CD4-positive, alpha-beta T cell treated with Interleukin-6 at 100 ng/mL for 8 hours (primary cell): ENCODE measurements around the gene CFAP299.
"Not testable (repeated sequence)": the region's sequence is repeated elsewhere in the genome, so short reads cannot be mapped to it uniquely, and the experiment has no call there.

Experiments
- DNase-seq: peaks from one replicate; pipeline ENCODE4 v3.0.0-alpha.2; 2020; ENCODE audit warnings: mixed read lengths, low spot score

CFAP299 gene

GRCh38 chr4:80726471-80726870, 390.9 kb downstream of the CFAP299 start:
- DNase-seq, result no peak

- DNase-seq, result no peak
These were observed 394.6 kb downstream of the CFAP299 start for GRCh38 chr4:80730158-80730557.

- DNase-seq, result no peak
These were observed 395.9 kb downstream of the CFAP299 start for GRCh38 chr4:80731436-80731835.

DNA sequence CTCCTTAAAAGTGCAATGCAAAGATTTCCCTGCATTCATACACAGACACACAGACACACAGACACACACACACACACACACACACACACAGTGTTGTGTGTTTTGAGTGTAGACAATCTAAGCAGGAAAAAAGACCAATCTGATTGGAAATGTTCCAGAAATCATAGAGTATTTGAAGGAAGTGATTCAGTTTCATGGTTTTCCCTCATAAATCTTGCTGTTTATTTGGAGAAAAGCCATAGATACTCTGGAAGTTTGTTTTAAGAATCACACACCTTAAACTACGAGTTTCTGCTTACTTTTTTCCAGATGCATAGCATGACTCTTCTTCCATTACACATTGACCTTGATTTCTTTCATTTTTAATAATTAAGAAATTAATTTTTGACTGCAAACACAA, 396.5 kb downstream of the CFAP299 start:
- no peak for DNase-seq

GRCh38 chr4:80740375-80740774, 404.8 kb downstream of the CFAP299 start:
- no peak for DNase-seq

DNA sequence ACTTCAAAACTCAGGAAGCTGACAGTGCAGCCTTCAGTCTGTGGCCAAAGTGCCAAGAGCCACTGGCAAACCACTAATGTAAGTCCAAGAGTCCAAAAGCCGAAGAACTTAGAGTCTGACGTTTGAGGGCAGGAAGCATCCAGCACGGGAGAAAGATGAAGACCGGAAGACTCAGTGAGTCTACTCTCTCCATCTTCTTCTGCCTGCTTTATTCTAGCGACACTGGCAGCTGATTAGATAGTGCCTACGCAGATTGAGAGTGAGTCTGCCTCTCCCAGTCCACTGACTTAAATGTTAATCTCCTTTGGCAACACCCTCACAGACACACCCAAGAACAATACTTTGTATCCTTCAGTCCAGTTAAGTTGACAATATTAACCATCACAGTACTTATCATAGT, 414.0 kb downstream of the CFAP299 start:
- DNase-seq, result not testable (repeated sequence)

- no peak for DNase-seq
These were observed 415.7 kb downstream of the CFAP299 start for GRCh38 chr4:80751200-80751599.

- DNase-seq, result no peak
These were observed 432.4 kb downstream of the CFAP299 start for GRCh38 chr4:80767944-80768343.

DNA sequence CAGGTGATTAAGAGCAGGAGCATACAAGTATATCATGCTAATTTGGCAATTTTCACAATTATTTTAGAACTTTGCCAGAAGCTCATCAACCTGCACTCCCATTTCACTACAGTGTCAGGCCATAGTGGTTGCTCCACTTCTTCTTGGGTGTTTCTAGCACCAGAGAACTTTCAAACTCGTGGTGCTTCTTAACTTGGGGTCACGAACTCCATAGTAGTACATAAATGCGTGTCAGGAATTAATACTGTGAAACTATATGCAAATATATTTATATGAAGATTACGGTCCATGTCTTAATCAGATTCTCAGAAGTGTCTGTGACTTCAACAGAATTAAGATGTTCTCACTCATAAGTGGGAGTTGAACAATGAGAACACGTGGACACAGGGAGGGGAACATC, 440.6 kb downstream of the CFAP299 start:
- no peak for DNase-seq

DNA sequence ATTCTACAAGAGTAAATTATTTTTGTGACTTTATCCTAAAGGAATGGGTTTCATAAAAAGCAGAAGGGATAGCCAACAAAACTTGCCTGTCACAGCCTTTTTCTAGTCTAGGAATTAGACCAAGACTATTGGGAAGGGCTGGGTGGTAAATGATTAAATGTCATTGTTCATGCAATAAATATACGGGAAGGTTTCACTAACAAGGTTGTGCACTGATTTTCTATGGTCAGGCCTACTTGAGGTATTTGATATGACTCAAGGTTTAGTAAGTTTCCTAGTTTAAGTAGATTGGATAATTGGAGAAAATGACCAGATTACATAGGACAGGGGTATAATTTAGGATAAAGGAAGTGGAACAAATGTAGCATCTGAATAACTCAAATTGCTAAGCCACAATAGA, 445.9 kb downstream of the CFAP299 start:
- no peak for DNase-seq

DNA sequence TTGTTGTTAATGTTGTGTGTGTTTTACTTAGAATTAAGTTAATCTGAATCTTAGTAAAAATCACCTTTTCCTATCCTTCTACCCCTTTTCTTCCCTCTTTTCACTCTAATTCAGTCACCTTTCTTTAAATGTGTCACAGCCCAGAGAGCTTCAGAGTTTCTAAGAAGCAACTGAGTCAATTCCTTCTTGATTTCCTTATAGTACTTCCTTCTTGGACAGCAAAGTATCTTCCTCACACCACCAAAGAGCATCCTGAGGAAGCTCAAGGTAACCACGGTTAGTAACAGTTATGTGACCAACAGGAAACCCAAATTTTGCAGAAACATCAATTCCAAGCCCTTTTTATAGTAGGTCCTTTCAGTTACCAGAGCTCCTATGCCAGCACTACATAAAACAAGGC, 451.8 kb downstream of the CFAP299 start:
- DNase-seq, result no peak

- DNase-seq, result no peak
These were observed 453.3 kb downstream of the CFAP299 start for GRCh38 chr4:80788798-80789197.

DNA sequence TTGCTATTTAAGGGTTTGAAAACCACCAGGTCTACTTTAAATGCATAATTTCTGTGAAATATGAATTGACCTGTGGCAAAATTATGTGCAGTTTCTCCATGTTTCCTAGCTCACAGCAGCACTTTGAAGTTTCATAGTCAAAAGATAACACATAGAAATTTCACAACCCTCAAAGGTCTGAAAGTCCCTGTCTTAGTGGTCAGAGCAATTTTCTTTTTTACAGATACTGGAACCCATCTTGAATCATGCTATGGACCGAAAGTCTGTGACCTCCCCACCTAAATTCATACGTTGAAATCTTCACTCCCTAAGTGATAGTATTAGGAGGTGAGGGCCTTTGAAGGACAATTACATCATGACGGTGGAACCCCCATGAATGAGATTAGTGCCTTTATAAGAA, 454.6 kb downstream of the CFAP299 start:
- no peak for DNase-seq

DNA sequence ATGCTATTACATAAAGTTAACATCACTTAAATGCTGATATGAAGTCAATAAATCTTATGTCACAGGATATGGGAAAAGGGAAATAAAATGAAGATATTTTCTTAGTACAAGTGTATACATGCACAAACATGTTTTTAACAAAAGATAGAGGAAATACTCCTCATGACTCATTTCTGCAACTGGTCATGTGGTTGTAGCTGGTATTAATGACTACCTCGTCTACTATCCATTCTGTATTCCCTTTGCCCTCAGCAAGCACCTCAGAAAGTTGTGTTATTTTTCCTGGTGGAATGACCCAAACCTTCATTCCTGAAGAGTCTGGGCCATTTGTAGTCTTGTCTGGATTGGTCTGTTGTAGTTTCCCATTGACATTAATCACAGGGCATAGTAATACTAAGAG, 458.1 kb downstream of the CFAP299 start:
- DNase-seq, result not testable (repeated sequence)

DNA sequence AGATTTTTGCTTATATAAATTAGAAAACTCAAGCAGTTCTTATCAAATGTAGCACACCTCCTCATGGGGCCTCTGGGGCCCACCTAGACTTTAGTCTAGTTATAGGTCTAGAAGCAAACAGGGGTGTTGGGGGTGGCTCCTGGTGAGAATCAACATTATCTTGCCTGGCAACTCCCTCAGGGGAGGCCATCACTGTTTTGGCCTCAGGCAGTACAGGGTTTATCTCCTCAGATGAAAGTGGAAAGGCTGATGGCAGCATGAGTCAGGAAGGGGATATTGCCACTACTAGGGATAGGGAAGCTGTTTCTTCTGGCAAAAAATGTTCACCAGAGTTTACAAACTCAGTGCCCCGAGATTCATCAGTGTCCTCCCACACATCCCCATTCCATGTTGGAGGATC, 462.6 kb downstream of the CFAP299 start:
- DNase-seq, result no peak

DNA sequence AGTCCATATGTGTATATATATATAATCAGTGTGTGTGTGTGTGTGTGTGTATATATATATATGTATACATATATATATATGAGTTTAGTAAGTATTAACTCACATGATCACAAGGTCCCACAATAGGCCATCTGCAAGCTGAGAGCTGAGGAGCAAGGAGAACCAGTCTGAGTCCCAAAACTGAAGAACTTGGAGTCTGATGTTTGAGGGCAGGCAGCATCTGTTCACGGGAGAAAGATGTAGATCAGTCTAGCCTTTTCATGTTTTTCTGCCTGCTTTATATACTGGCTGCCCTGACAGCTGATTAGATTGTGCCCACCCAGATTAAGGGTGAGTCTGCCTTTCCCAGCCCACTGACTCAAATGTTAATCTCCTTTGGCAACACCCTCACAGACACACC, 465.2 kb downstream of the CFAP299 start:
- DNase-seq, result not testable (repeated sequence)

DNA sequence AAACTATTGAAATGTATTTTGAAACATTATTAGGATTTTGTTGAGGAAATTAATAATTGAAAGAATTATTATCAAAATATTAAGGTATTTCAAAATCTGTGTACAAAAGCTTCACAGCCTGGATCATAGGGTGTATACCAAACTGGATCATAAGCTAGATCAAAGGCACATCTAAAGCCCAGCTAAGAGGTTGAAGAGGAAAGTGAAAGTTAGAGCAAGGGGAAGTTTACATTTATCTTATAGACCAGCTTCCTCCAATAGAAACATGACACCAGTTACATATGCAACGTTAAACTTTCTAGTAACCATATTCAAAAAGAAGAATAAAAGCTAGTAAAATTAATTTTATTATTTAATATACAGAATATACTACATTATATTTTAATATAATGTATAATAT, 467.8 kb downstream of the CFAP299 start:
- no peak for DNase-seq

DNA sequence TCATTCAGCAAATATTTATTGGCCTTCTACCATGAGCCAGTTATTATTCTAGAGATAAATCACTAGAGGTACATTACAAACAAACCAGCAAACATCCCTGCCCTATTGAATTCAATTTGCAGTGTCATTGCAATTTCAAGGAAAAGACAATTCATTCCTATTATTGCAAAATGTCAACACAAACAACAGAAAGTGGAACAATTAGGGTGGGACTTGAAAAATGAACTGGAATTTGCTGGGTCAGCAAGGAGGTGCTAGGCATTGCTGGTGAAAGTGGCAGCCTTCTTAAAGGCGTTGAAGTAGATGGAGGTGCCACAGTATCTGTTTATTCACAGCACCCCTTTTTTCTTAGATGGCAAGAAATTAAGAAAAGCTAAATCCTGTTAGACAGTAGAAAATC, 470.9 kb downstream of the CFAP299 start:
- no peak for DNase-seq

DNA sequence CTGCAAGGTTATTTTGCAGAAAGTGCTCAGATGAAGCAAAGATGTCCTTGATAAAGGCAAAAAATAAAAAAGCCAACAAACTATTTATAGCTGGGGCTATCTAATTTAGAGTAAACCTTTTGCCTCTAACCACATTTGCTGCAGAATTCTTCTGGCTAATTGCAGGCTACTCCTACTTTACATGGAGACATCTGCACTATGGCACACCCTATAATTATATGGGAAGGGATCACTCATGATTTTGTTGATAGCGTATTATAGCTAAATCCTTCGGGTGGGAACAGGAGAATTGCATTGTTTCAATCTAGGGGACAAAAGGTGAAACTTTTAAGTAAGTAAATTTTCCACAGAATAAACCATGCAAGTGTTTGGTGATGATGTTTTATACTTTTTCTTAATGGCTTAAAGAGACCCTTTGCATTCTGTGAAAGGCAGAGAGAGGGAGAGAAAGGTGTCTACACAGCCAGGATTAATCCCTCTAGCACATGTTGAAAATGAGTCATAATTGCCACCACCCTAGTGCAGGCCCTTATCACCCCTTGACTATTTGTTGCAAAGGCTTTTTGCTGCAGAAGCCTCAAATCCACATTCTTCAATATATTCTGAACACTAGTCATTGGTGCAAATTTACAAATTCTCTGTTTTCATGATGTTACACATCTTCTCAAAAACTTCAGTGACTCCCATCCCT, 473.7 kb downstream of the CFAP299 start:
- no peak for DNase-seq

GRCh38 chr4:80811406-80811805, 475.9 kb downstream of the CFAP299 start:
- no peak for DNase-seq

GRCh38 chr4:80812145-80812544, 476.6 kb downstream of the CFAP299 start:
- DNase-seq, result no peak

DNA sequence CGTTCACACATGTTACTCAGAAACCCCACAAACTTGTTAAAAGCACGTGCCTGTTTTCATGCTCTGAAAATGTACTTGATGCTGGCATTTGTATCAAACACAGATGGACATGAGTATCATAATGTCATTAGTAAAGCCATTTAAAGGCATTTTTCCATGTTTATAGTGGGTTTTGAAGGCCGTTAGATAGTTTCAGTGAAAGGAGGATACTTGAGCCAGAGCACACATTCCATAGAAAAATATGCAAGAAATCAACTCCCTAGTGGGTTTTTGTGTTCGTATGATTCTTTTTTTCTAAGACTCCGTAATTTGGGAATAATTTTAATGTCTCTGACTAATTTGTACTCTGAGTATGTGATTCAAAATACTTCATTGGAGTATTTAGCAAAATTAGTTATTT, 478.7 kb downstream of the CFAP299 start:
- no peak for DNase-seq

DNA sequence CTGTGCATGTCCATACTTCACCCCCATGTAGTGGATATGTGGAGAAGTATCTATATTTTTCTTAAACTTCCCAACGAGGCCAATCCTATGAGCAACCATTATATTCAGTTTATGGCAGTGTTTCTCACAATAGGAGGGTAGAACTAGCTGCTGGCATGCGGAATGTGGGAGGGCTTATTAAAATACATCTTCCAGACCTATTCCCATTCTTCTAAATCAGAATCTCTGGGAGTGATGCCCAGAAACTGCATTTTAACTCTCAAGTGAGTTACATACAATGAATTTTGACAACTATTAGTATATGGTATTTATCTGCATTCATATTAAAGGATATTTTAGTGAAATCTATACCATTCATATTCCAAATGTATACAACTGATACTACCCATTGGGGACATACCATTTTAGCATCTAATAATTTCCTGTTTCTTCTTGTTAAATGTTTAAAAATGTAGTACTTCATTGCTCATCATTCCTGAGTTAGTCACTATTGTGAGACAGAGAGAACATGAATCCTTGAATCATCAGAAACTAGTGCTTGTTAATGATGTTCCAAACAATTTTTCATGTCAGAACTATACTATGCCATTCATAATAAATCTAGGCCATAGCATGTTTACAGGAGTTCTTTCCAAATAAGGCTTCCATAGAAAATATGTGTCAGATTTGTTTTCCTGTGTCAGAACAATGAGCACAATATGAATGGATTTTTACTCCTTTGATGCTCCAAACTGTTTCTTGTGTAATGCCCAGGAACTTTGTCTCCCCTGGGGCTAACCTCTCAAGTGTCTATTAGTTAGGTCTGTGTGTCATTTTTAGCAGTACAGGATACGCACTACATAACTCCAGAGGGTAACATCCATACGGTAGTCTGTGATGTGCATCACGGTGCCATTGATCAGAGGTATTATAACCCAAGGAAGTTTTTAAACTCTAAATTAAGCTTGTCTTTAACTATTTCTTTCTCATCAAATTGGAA, 496.1 kb downstream of the CFAP299 start:
- DNase-seq, result no peak
